Activated CD8-positive, alpha-beta memory T cell treated with anti-CD3 and anti-CD28 coated beads, Interleukin-2, amount 50 U/mL, for 1 hour (primary cell): ENCODE measurements around the gene NTHL1.

ENCODE experiments used
- DNase-seq: peaks from one replicate; pipeline ENCODE4 v3.0.0-alpha.2; 2020; ENCODE audit errors: extremely low read depth

The NTHL1 gene

DNA sequence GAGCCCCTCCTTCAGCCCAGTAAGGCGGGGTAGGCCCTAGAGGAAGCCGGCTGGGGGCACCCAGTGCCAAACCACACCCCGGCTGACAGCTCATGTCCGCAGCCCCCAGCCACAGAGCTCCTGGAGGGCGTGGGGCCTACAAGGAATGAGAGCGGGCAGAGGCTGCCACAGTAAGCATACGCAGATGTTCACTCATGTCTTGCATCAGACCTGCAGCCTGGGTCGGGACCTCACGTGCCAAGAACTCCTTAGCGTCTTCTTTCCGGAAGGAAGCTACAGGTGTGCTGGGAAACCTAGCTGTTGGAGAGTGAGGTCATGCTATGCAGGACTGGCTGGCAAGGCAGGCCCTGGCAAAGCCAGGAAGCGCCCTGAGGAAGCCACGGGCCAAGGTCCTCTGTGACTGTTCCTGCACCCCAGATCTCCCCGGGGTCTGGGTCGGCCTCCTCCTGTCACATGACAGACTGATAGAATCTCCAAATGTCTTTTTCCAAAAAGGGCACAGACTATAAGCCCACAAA, 39.6 kb downstream of the NTHL1 start:
- DNase-seq: no peak

DNA sequence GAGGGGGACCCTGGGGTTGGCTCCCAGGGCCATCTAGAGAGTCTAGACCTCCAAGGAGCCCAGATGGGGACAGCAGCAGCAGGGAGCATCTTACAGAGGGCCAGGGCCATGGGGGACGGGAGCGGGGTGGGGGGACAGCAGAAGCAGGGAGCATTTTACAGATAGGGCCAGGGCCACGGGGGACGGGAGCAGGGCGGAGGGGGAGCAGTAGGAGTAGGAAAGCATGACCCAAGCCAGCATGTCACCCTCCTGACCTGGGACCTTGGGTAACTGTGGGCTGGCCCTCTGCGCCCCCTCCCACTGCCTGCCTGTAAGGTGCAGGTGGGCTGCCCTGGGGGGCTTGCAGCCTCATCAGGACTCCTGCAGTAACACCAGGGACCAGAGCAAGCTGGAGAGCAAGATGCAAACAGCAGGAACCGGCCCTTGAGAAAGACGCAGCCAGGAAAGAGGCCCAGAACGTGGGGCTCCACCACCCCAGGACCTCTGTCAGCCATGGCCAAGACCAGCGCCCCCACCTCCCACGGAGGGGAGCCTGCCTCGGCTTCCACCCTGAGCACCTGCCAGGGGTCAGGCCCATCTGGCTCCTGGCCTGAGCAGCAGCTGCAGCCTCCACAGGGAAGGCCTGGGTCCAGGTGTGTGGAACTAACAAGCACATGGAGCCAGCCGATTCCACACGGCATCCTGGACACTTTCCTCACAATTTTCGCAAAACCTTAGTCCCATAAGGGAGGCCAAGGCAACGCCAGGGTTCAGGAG, 40.4 kb downstream of the NTHL1 start:
- DNase-seq: no peak

DNA sequence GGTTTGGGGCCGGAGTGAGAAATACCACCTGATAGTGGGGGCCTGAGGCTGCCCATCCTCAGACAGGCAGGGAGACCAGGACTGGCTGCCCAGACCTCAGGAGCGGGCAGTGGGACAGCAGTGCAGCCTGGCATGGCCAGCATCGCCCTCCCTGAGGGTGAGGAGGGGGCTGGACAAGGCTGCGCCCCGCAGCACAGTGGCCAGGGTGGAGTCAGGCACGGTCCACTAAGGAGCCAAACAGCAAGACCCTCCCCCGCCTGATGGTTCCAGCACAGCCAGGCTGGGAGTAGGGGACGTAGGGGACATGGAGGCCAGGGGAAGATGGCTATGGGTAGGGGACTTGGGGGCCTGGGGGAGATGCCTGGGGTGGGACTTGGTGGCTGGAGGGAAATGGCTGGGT, 41.3 kb downstream of the NTHL1 start:
- DNase-seq: no peak

DNA sequence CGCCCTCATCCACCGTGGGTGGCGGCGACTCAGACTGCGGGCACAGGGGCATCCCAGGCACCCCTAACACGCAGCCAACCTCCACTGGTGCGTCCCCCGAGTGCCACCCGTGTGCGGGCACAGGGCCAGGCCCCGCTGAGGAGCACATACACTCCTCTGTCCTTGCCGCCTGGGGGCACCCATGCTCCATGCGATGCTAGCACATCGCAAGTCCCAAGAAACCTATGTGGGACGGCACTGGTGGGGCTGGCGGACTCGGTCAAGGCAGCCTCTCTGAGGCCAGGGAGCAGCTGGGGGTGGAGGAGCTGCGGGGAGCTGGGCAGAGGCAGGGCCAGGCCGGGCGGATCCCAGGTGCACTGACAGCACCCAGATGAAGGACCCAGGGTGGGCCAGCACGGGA, 42.0 kb downstream of the NTHL1 start:
- no peak for DNase-seq

DNA sequence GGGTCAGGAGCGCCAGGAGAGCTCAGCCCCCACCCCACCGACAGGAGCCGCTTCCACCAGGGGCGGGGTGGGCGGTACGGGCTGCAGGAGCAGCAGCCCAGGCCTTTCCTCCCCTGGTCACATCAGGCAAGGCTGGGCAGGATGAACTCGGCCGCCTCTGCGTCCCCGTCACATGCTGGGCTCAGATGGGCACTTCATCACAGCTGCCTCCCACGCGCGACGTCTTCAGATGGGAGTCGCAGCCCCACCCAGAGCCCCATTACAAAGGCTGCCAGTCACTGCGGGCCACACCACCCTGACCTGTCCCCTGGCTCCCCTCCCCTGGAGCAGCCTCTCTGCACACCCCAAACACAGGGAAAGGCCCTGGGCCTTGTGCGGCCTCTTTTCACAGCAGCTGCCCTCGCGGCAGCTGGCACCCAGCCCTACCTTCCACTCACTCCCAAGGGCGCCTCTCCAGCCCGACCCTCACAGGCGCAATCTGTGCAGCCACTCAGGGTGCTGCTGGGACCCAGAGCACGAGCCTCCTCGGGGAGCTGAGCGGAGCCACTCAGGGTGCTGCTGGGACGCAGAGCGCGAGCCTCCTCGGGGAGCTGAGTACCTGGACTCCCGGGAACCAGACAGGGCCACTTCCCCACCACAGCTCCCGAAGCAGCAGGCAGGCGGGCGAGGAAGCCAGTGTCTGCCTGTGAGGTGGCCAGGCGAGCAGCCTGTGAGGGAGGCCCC, 42.7 kb downstream of the NTHL1 start:
- no peak for DNase-seq

DNA sequence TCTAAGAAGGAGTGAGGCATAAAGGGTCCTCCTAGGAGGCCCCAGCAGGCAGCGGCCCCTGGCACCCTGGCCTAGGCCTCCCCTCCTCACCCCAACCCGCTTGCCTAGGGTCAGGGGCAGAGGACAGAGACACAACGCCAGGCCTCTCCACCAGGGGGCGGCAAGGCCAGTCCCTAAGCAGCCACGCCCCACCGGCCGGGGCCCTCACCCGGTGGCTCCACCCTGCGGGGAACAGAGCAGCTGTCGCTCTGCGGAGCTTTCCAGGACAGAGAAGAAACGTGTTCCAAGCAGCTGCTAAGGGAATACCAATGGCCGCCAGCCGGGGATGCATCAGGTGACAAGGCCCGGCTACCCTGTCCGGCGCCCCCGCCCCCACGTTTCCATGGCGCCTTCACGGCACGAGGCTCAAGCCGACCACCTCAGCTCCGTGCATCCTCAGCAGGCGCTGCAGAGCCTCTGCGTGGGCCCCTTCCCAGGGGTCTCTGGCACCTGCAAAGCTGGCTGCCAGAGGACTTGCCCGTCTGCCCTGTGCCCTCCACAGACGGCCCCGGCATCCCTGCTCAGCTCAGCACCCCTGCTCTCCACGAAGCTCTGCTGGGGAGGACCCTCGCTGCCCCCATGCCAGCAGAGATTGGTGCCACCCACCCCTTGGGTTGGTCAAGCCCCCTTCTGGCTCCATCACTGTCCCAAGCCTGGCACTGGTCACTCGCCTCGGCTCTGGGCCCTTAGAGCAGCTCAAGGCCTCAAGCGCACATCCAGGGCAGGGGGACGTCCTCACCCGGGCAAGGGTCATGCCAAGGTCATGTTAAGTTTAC, 43.6 kb downstream of the NTHL1 start:
- DNase-seq: peak; percentile 59

DNA sequence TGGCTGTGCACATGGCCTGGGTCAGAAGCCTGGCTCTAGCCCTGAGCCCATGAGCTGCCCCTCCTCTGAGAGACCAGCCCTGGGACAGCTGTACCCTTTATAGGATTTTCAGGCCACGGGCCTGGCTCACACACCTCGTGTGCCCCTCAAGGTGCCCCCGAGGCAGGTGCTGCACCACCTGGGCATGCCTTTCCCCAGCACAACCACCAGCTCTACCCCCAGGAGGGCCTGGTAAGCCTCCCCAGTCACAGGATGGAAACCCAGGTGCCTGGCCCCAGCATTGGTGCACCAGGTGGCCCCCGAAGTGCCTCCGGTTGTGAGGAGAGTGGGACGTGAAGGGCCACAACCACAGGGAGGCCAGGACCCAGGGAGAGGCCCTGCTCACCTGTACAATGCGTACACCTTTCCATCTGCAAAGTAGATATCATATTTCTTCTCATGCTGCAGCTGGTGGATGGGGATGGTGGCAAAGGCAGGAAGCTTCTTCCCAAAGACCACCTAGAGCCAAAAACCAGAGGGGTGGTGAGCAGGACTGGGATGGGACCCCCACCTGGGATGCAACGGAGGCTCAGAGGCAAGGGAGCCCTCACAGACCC, 44.3 kb downstream of the NTHL1 start:
- no peak for DNase-seq

DNA sequence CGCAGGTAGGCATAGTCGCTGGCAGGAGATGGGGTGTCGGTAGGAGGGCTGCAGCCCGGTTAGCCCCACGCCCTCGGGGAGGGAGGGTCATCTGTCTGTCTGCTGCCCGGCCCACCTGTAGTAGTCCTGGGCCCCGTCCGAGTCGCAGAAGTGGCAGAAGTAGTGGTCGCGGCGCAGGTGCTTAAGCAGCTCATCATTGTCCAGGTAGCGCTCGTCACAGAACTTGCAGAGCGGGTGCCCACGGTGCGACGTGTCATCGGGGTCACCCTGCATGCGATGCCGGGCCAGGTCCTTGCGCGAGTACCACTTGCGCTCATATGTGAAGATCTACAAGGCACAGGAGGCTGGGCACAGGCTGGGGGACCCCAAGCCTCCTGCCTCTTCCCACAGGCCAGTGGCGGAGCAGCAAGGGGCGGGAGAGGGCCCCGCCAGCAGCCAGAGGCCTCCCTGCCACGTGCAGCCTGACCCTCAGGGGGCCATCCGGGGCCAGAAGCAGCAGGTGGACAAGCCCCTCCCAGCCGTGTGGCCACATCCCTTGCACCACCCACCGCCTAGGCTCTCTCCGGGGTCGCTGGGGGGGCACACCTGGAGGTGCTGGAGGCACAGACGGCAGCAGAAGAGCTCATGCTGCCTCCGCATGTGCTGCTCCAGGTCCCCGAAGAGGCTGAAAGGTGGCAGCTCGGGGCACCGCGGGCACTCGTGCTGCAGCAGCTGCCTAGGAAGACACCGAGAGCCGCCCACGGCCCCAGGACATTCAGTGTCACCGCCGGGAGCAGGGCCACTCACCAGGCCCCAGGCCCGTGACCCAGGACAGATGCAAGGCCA, 45.0 kb downstream of the NTHL1 start:
- no peak for DNase-seq

DNA sequence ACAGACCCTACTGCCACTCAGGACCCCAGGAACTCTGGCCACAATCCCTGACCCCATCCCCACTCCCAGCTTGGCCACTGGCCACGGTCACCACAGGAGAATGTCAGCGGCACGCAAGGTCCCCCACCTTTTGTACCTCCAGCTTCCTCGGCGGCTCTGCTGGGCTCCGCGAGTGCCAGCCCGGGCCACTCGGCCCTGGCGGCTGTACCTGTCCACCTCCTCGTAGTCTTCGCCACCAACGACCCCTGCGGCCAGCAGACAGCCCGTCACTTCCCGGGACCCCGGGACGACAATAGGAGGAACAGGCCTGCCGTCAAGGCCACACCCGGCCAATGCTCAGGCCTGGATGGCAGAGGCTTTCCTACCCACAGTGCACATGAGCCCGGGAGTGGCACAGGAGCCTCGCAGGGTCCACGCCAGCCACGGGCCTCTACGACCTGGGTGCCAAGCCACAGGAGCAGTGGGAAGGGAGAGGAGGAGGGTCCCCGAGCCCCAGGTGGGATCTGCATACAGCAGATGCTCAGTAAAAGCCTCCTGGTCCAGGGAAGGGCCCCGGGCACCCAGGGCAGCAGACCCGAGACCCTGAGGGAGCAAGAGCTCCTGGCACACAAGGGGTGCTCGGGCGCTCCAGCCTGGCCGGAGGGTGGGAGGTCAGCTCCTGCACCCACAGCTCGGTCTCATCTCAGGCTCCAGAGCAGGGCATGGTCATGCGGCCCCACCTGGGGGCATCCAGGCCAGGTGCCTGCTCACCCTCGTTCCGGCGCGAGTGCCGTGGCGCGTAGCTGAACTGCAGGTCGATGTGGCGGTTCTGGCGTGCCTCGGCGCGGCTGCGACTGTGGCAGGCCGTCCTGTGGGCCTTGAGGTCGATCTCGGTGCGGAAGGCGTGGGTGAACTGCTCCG, 45.9 kb downstream of the NTHL1 start:
- no peak for DNase-seq

DNA sequence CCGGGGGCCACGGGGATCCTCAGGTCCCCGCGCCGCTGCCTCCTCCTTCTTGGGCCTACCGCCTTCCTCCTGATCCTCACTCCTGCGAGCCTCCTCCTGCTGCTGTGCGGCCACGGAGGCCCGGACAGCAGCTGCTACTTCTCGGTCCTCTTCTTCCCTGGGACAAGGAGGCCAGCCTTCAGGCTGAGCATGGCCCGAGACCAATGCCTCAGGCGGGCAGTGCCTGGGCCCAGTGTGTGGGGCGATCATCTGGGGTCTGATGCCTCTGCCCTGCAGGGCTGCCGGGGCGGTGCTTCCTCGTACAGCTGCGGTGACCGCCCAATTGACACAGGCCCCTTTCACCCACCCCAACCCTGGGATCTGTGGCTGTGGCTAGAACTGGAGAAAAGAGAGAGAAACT, 46.6 kb downstream of the NTHL1 start:
- no peak for DNase-seq

DNA sequence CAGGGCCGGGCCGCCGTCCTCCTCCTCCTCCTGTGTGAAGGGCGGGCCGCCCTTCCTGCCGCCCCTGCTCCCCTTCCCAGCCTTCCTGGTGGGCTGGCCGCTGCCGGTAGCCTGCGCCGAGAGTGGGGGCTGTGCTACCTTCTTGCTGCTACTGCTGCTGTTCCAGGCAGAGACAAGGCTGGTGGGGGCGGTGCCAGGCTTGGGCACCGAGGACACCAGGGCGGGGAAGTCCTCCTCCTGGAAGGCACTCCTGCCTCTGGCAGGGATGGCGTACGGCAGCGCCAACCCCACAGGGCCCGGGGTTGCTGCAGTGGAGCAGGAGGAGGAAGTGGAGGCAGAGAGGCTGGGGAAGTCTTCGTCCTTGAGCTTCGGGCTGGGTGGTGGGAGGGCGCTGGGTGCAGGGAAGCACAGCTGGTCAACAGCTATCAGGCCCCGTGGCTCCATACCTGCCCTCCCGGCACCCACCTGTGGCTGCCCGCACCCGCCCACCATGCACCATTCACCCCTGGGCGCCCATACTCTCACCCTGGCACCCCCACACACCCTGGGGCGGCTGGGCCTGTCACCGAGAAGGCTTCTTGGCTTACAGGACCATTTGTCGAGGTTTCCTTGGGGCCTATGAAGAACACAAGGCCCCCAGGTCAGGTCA, 47.6 kb downstream of the NTHL1 start:
- no peak for DNase-seq

DNA sequence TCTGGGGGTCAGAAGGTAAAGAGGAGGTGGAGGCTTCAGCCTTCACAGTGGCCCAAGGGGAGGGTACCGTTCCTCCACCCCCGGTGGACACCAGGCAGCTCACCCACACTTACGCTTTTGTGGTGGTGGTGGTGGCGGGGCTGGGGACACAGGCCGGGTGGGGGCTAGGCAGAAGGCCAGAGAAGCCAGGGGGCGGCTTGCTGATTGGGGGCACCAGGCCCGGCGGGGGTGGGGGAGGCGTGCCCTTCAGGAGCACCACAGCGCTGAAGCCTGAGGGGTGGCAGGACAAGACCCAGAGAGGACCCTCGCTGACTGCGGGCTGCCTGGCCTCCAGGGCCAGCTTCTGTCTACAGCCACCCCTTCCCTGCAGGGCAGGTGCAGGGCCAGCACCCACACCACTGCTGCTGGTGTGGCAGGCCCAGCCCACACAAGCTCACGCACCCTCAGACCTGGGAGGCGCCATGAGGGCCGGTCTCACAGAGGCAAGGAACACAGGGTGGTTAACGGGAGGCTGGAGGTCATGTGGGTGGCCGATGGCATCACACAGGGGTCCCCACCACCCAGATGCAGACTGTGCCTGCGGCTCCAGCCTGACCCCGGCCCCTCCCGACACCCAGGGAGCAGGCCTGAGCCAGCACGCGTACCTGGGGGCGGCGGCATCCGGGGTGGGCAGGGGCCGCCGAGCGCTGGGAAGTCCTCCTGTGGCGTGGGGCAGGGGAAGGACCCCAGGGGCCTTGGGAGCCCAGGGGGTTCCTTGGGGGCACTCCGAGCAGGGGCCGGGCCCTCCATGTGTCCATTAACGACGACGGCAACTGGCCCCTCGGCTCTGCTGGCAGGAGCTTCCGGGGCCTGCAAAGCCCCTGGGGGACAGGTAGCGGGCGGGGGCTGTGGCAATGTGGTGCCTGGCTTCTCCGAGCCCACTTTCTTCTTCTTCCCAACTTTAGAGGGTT, 48.5 kb downstream of the NTHL1 start:
- DNase-seq: no peak

DNA sequence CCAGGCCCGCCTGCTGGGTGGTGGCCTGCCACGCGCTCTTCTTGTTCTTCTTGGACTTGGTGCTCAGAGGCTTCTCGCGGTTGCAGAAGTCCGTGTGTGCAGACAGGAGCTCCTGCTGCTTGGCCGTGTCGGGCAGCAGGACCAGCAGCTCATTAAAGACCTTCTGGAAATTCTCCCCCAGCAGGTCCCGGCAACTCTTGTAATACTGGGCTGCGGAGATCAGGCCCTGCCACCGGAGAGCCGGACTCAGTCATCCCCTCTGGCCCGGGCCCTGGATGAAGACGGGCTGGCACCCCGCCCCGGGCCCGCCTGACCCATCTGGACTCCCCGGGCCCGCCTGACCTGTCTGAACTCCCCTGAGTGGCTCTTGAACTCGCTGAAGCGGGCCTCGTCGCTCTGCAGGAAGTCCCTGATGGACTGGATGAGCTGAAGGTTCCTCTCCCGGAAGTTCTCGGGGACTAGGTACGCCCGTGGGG, 49.2 kb downstream of the NTHL1 start:
- DNase-seq: no peak

DNA sequence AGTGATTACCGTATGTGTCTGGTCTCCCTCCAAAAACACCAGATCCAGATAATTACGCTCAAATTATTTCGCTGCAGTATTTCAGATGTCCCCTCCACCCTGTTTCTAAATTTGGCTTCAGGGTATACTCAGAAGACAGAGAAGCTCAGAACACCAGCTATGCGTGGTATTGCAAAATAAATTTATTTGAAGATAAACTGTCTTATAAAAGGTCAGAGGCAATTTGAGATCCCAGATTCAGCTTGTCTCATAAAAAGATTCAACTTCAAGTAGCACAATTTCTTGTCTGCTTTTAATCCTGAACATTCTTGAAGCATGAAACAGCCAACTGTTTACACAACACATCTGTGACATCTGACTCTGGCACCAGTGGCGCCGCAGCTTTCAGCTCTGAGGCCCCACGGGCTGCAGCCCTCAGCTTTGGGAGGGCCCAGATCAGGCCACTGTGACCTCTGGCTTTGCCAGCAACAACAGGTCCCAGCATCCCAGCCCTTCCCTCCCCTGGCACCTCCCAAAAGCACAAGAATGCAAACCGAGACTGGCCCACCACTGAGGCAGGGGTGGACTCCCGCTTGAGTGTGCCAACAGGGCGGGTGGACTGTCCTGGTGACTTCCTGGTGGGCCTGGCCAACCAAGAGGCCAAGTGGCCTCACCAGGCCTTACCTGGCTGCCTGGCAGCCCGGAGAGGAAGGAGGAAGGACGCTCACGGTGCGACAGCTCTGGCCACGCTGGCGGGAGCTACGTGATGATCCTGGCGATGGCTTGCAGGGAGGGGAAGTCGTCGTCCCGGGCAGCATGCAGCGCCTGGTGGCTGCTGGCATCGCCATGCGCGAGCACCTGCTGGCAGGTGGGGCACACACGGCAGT, 49.9 kb downstream of the NTHL1 start:
- no peak for DNase-seq

DNA sequence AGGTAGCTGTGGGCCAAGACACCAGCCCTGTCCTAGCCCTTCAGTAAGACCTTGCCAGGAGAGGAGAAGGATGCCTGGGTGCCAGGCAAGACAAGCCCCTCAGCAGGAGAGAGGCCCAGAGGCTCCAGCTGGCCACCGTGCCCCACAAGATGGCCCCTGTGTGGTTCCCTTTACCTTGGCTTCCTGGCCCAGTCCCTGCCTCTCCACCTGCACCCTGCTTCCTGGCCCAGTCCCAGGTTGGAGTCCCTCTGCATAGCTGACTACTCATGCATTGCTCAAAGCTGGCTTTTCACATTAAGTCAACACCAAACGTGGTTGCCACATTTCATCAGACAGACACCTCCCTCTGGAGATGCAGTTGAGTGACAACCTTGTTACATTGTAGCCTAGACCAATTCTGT, 53.9 kb downstream of the NTHL1 start:
- DNase-seq: no peak

DNA sequence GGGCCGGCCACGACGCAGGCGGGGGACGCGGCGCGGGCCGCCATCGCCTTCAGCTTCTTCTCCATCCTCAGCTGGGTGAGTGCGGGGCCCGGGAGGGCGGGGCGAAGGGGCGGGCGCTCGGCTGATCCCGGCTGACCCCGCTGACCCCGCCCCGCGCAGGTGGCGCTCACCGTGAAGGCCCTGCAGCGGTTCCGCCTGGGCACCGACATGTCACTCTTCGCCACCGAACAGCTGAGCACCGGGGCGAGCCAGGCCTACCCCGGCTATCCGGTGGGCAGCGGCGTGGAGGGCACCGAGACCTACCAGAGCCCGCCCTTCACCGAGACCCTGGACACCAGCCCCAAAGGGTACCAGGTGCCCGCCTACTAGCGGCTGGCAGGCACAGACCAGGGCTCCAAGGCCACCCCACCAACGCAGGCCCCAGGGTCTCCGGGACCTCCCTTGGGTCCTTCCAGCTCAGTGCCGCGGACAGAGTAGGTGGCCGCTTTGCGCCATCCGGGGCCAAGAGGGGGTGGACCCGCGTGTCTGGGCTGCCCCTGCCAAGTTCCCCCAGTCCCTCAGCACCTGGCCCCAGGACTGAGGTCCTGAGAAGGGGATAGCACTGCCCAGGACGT, 54.8 kb downstream of the NTHL1 start:
- DNase-seq: no peak
